Activated CD4-positive, alpha-beta memory T cell treated with anti-CD3 and anti-CD28 coated beads, Interleukin-2, amount 10 ng/mL, durations not matched to agents 7 days and 5 days (primary cell): ENCODE results near the gene ELMO1. TPM values are rescaled to one million over a fixed set of nuclear protein-coding genes. Genes with fewer than 3 reads are reported as not detected.

Source experiments
- CTCF ChIA-PET: fragments of 350-600 bp; sonication (Branson Sonifier 250); formaldehyde crosslinking; loops from one replicate; lab custom pipeline; 2021; ENCODE audit warnings: antibody characterized with exemption, inconsistent platforms; lab: Charles Lee
- POLR2A ChIA-PET: fragments of 350-600 bp; sonication (Branson Sonifier 250); formaldehyde crosslinking; loops from one replicate; lab custom pipeline; 2021; ENCODE audit warnings: antibody characterized with exemption; lab: Charles Lee
- DNase-seq: peaks from one replicate; pipeline ENCODE4 v3.0.0-alpha.2; 2020
- H3K27ac Mint-ChIP-seq: one replicate; pipeline ENCODE4 v1.8.0; 2021; ENCODE audit warnings: mild to moderate bottlenecking, mixed read lengths
- H3K27me3 Mint-ChIP-seq: one replicate; pipeline ENCODE4 v1.8.0; 2021; ENCODE audit warnings: mixed read lengths
- H3K36me3 Mint-ChIP-seq: one replicate; pipeline ENCODE4 v1.8.0; 2021; ENCODE audit warnings: low read depth, mixed read lengths
- H3K4me1 Mint-ChIP-seq: one replicate; pipeline ENCODE4 v1.8.0; 2021; ENCODE audit warnings: mixed read lengths
- H3K4me3 Mint-ChIP-seq: one replicate; pipeline ENCODE4 v1.8.0; 2021; ENCODE audit warnings: mild to moderate bottlenecking, mixed read lengths
- H3K9me3 Mint-ChIP-seq: one replicate; pipeline ENCODE4 v1.8.0; 2021; ENCODE audit warnings: mixed read lengths
- total RNA-seq, 2 experiments: library from RNA; stranded (reverse); gene quantifications; one replicate each; pipeline ENCODE4 v1.2.3, GENCODE V29; 2021

Gene ELMO1
- total RNA-seq, 2 experiments from 2014 or later, result 100 to 102 TPM

DNA sequence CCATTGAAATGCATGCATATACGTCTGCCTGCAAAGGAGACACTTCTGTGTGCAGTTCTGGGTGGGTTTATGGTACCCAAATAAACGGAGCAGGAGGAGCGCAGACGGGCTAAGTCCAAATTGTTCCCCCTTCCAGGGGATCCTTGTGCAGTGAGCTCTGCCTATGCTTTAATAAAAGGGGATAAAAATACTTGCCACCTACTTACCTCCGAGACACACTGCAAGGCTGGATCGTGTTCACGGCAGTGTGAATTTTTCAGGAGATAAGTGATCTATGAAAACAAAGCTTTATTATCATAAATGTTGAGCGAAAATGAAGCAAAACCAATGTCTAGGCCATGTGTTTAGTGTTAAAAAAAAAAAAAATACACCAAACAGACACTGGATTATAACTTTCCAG is 415.5 kb downstream of the ELMO1 start:
- H3K36me3 Mint-ChIP-seq, result peaks cover 32% of the 10 kb centered on the region
- peaks cover 39% of the 10 kb centered on the region for H3K4me1 Mint-ChIP-seq
- H3K9me3 Mint-ChIP-seq, result peaks cover 2% of the 10 kb centered on the region
- no peaks in the 10 kb centered on the region for H3K27me3 Mint-ChIP-seq
- ChIA-PET CTCF (no interaction called here), POLR2A (interaction anchor here (1.2 kb wide), 1 partner anchor 13 kb away, joined by 3 read pairs; no protein-coding TSS in a partner anchor)
- DNase-seq, result no peak
- no peak overlapping the region for H3K4me3 Mint-ChIP-seq
- H3K27ac Mint-ChIP-seq, result no peak overlapping the region

DNA sequence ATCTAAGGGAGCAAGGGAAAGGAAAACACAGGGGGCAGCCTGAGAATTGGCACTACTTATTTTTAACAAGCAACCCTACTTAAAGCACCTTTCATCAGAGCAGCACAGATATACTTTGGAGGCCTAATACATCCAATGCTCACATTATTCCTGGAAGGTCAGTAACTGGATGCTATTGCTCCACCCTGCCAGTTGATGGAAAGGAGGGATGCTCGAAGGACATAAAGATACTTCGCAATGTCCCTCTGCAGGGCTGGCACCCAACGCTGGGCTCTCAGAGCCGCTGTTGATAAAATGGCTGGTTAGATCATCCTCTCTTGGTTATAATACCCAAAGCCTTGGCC is 416.4 kb downstream of the ELMO1 start:
- Mint-ChIP-seq H3K9me3 (no peaks in the 10 kb centered on the region), H3K4me3 (no peak overlapping the region), H3K27ac (peak overlapping the region; percentile 55), H3K36me3 (peaks cover 25% of the 10 kb centered on the region), H3K4me1 (peaks cover 39% of the 10 kb centered on the region), H3K27me3 (no peaks in the 10 kb centered on the region)
- CTCF ChIA-PET, result no interaction called here
- POLR2A ChIA-PET, result no interaction called here
- no peak for DNase-seq

DNA sequence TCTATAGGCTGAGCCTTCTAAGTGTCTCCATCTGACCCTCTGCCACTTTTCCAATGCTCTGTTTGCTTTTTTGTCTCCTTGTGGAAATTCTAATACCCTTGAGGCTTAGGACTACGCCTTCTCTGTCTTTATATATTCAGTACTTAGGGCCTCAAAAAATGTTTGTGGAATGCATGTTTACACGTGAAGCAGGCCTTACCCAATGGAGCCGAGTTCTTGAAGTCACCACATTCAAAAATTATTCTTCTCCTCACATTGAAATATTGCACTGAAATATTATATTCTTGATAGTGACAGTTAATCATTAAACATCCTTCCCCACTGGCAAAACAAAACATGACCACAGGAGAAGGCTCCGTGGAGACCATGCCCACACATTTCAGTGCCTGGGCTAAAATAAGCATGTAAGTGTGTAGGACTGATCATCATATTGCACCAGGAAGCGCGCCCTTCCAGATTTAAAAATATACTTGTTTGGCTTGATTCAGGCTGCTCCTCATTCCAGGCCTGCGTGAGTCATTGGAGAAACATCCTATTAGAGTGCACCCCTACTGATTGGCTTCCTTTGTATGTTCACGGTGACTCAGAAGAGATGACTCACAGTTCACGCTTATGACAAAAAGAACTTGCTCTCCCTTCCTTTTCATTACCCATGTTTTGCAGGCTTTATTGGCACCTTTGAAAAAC is 416.9 kb downstream of the ELMO1 start:
- Mint-ChIP-seq H3K9me3 (no peaks in the 10 kb centered on the region), H3K4me3 (no peak overlapping the region), H3K36me3 (peaks cover 26% of the 10 kb centered on the region), H3K27ac (peak overlapping the region; percentile 55), H3K4me1 (peaks cover 39% of the 10 kb centered on the region), H3K27me3 (no peaks in the 10 kb centered on the region)
- peak; percentile 45 for DNase-seq
- CTCF ChIA-PET, result no interaction called here
- POLR2A ChIA-PET, result no interaction called here

DNA sequence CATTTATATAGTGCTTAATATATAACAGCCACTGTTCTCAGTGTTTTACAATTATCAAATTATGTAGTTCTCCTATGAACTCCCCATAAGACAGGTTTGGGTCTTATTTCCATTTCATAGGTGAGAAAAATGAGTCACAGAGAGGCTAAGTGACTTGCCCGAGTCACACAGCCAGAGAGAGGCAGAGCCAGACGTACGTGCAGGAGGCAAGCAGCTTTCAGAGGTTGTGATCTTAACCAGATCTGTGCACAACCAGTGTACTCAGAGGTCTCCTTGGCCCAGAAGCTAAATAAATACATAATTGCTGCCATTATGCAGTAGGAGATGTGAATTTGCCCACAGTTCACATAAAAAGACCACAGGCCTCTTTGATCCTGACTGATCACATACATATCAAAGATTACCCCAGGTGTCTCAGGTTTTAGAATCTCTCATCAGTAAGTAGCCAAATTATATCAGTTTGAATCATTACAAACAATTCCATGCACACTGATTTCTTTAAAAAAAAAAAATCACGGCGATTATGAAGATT is 419.7 kb downstream of the ELMO1 start:
- POLR2A ChIA-PET, result no interaction called here
- Mint-ChIP-seq H3K9me3 (no peaks in the 10 kb centered on the region), H3K27ac (no peak overlapping the region), H3K36me3 (peaks cover 40% of the 10 kb centered on the region), H3K27me3 (no peaks in the 10 kb centered on the region), H3K4me1 (peaks cover 39% of the 10 kb centered on the region), H3K4me3 (no peak overlapping the region)
- CTCF ChIA-PET, result no interaction called here
- no peak for DNase-seq

GRCh38 chr7:37027557-37028341 is 420.9 kb downstream of the ELMO1 start:
- no peak for DNase-seq
- no peaks in the 10 kb centered on the region for H3K9me3 Mint-ChIP-seq
- H3K4me3 Mint-ChIP-seq, result no peak overlapping the region
- no peaks in the 10 kb centered on the region for H3K27me3 Mint-ChIP-seq
- H3K4me1 Mint-ChIP-seq, result peaks cover 33% of the 10 kb centered on the region
- no peak overlapping the region for H3K27ac Mint-ChIP-seq
- ChIA-PET CTCF (interaction anchor here (1.3 kb wide), 1 partner anchor 40 kb away, joined by 4 read pairs; no protein-coding TSS in a partner anchor), POLR2A (no interaction called here)
- peaks cover 41% of the 10 kb centered on the region for H3K36me3 Mint-ChIP-seq

DNA sequence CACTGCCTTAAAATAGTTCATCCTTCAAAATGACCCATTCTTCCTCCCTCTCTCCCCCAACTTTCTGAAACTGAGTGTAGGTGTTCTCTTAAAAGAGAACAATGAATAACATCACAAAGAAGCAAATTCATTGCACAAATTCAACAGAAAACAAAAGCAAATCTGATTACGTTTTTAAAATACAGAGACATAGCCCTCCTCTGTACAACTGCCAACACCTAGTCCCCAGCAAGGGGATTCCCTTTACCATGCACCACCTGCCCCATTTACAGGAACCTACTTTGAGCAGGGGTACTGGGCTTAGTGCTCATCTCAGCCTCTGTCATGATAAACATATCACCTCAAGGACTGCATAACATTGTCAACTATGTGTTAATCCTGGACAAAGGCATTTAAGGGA is 421.6 kb downstream of the ELMO1 start:
- Mint-ChIP-seq H3K36me3 (peaks cover 38% of the 10 kb centered on the region), H3K9me3 (no peaks in the 10 kb centered on the region), H3K4me3 (no peak overlapping the region), H3K27ac (no peak overlapping the region), H3K4me1 (peaks cover 27% of the 10 kb centered on the region), H3K27me3 (no peaks in the 10 kb centered on the region)
- DNase-seq, result no peak
- ChIA-PET POLR2A (no interaction called here), CTCF (interaction anchor here (1.3 kb wide), 1 partner anchor 39 kb away, joined by 4 read pairs; no protein-coding TSS in a partner anchor)

- Mint-ChIP-seq H3K4me3 (no peak overlapping the region), H3K36me3 (peaks cover 29% of the 10 kb centered on the region), H3K4me1 (peaks cover 5% of the 10 kb centered on the region), H3K27ac (no peak overlapping the region), H3K27me3 (no peaks in the 10 kb centered on the region), H3K9me3 (no peaks in the 10 kb centered on the region)
- CTCF ChIA-PET, result no interaction called here
- POLR2A ChIA-PET, result no interaction called here
- no peak for DNase-seq
Observed at GRCh38 chr7:37018954-37019353, 429.7 kb downstream of the ELMO1 start.

GRCh38 chr7:37016064-37016878 is 432.4 kb downstream of the ELMO1 start:
- no peaks in the 10 kb centered on the region for H3K27me3 Mint-ChIP-seq
- H3K9me3 Mint-ChIP-seq, result no peaks in the 10 kb centered on the region
- no peak for DNase-seq
- no peak overlapping the region for H3K4me3 Mint-ChIP-seq
- ChIA-PET POLR2A (no interaction called here), CTCF (interaction anchor here (1.0 to 1.4 kb wide), 2 partner anchors 31 to 165 kb away, joined by 3 read pairs; no protein-coding TSS in a partner anchor)
- H3K36me3 Mint-ChIP-seq, result peaks cover 34% of the 10 kb centered on the region
- H3K4me1 Mint-ChIP-seq, result peaks cover 5% of the 10 kb centered on the region
- no peak overlapping the region for H3K27ac Mint-ChIP-seq

DNA sequence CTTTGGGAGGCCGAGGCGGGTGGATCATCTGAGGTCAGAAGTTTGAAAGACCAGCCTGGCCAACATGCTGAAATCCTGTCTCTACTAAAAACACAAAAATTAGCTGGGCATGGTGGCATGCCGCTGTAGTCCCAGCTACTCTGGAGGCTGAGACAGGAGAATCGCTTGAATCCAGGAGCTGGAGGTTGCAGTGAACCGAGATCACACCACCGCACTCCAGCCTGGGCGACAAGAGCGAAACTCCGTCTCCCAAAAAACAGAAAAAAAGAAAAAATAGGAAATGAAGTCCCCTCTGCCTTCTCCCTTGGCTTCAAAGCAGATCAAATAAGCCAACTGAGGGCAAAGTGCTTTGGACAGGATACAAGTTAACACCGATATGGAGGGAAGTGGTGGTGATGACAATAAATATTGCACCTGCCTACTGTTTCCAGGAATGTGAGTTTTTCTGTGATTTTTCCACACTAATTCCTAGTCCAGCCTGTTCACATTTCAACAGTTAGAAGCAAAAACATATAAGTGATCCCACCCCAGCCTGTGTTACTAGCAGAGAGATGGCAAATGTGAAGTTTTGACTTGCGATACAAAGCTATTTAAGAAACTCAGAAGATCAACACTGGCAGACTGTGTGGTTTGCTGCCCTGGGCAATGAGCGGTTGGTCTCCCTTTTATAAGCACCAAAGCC is 433.2 kb downstream of the ELMO1 start:
- CTCF ChIA-PET, result interaction anchor here (1.0 kb wide), 1 partner anchor 30 kb away, joined by 3 read pairs; no protein-coding TSS in a partner anchor
- H3K27ac Mint-ChIP-seq, result no peak overlapping the region
- peaks cover 30% of the 10 kb centered on the region for H3K36me3 Mint-ChIP-seq
- POLR2A ChIA-PET, result no interaction called here
- peaks cover 5% of the 10 kb centered on the region for H3K4me1 Mint-ChIP-seq
- no peaks in the 10 kb centered on the region for H3K9me3 Mint-ChIP-seq
- no peak for DNase-seq
- no peaks in the 10 kb centered on the region for H3K27me3 Mint-ChIP-seq
- H3K4me3 Mint-ChIP-seq, result no peak overlapping the region

DNA sequence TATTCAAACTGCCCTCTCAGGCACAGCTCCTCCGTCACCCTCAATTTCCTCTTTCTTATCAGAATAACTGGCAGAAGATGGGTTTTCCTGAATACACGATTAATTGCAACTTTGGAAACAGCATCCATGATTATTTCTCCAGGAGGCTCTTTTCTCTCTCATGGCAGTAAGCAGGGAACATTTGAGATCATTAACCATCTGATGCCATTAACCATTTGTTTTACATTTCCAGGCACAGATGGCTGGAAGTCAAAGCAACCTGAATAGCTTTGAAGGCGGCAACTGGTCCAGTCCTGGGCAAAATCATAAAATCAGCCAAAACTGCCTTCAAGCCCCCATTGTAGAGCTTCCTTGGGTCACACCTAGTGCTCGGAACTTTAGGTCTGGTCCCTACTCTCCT is 434.9 kb downstream of the ELMO1 start:
- CTCF ChIA-PET, result no interaction called here
- no peak overlapping the region for H3K27ac Mint-ChIP-seq

DNA sequence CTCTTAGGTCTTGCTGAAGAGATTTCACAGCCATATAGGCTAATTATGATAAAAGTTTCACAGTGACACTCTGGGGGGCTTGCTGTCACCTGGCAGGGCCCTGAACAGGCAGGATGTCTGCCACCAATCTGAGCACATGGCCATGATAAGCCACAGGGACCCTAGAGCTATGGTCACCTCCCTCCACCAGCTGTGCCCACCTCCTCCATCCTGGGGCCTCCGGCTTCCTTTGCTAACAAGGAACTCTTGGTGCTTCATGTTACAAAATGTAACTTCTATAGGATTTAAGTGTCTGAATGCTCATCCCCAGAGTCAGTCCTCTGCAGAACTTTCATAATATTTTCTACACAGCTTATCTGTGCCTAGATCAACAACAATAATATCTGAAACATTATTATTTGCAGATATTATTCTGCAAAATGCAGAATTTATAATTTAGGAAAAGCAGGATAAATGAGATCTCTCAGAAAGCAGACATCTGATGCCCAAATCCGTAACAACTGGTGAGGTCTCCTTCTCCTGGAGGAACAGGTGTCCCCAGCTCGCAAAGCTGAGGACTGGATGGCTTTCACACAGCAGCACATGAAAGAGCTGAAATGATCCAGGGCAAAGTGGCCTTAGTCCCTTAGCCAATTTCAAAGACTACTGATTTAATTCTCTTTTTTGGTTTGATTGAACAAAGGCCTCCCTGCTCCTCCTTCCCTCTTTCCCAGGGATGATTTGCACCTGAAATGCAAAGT is 437.3 kb downstream of the ELMO1 start:
- POLR2A ChIA-PET, result no interaction called here
- peaks cover 18% of the 10 kb centered on the region for H3K36me3 Mint-ChIP-seq
- H3K9me3 Mint-ChIP-seq, result no peaks in the 10 kb centered on the region
- H3K27me3 Mint-ChIP-seq, result no peaks in the 10 kb centered on the region
- H3K27ac Mint-ChIP-seq, result no peak overlapping the region
- H3K4me3 Mint-ChIP-seq, result no peak overlapping the region
- H3K4me1 Mint-ChIP-seq, result peaks cover 3% of the 10 kb centered on the region
- CTCF ChIA-PET, result no interaction called here
- no peak for DNase-seq

More for the DNA sequence above, 434.9 kb downstream of the ELMO1 start:
- no peak for DNase-seq
- no peak overlapping the region for H3K4me3 Mint-ChIP-seq
- POLR2A ChIA-PET, result no interaction called here
- peaks cover 5% of the 10 kb centered on the region for H3K4me1 Mint-ChIP-seq
- no peaks in the 10 kb centered on the region for H3K27me3 Mint-ChIP-seq
- H3K36me3 Mint-ChIP-seq, result peaks cover 23% of the 10 kb centered on the region
- no peaks in the 10 kb centered on the region for H3K9me3 Mint-ChIP-seq
